Peyer's patch (tissue), 4 donors: Measurements from ENCODE around the gene TMEM132C.

ENCODE experiments used
- POLR2A ChIP-seq, 2 donors: fragments of 450-650 bp; IDR thresholded peaks; one replicate each; pipeline ENCODE4 v1.5.1; 2017; ENCODE audit warnings: antibody characterized with exemption in 2 of 2, mild to moderate bottlenecking in 2 of 2, moderate library complexity in 2 of 2
- TF ChIP-seq, protein P1 (sequence below), 6 experiments: fragments of 450-650 bp in 4 of 6; fragments of 200-600 bp in 2 of 6; sonication (generic) in 1 of 6; IDR thresholded peaks; one replicate each; pipeline ENCODE4 v1.5.1; 2017 to 2019; ENCODE audit warnings: antibody characterized with exemption in 6 of 6, mild to moderate bottlenecking in 3 of 6, moderate library complexity in 1 of 6

DNA sequence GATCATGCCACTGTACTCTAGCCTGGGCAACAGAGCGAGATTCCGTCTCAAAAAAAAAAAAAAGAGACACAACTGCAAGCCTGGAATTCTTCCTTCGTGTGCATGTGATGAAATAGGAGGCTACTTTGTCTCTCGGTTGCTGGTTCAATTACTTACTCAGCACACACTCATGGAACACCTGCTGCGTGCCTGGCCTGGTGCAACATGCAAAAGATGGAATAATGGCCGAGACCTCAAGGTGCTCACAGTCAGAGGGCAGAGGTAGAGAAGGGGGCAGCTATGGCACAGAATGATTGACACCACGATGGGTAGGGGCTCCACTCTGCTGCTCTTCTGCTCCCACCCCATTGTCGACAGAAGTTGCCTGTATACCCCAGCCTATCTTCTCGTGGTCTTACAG, 444.5 kb downstream of the TMEM132C start:
- TF ChIP-seq, protein P1, sequence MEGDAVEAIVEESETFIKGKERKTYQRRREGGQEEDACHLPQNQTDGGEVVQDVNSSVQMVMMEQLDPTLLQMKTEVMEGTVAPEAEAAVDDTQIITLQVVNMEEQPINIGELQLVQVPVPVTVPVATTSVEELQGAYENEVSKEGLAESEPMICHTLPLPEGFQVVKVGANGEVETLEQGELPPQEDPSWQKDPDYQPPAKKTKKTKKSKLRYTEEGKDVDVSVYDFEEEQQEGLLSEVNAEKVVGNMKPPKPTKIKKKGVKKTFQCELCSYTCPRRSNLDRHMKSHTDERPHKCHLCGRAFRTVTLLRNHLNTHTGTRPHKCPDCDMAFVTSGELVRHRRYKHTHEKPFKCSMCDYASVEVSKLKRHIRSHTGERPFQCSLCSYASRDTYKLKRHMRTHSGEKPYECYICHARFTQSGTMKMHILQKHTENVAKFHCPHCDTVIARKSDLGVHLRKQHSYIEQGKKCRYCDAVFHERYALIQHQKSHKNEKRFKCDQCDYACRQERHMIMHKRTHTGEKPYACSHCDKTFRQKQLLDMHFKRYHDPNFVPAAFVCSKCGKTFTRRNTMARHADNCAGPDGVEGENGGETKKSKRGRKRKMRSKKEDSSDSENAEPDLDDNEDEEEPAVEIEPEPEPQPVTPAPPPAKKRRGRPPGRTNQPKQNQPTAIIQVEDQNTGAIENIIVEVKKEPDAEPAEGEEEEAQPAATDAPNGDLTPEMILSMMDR (IDR thresholded peaks at IDR 0.05): no peak
- TF ChIP-seq POLR2A (IDR thresholded peaks at IDR 0.05): no peak
